Measurements from ENCODE around the gene BANF2. TPM values are rescaled to one million over a fixed set of nuclear protein-coding genes. Genes with fewer than 3 reads are reported as not detected.

Gene BANF2
- total and polyA plus RNA-seq, 2 of the 13 experiments (the other 11 are each of a cell fraction or from before 2014, with no cell fraction given): 0.35 TPM; not detected in 1

- TF ChIP-seq ZNF687 (CRISPR knock-in tag; IDR thresholded peaks at IDR 0.05): peak; percentile 80
- TF ChIP-seq TRAFD1 (CRISPR knock-in tag; IDR thresholded peaks at IDR 0.05; ENCODE audit: borderline replicate concordance): peak; percentile 49; the same call in 1 of the 2 replicates
- TF ChIP-seq STAT6 (CRISPR knock-in tag; IDR thresholded peaks at IDR 0.05; ENCODE audit: borderline replicate concordance): peak; percentile 97; the same call in 1 of the 2 replicates
- TF ChIP-seq KDM4B (CRISPR knock-in tag; IDR thresholded peaks at IDR 0.05): 0 out of 2 replicates have a peak, but pooled peaks have one; percentile 80
- peak in 1 of 2 experiments; percentile 78; a peak in 2 of 4 replicates for TF ChIP-seq REST (IDR thresholded peaks at IDR 0.05; ENCODE audit: borderline replicate concordance in 1 of 2, low read depth in 1 of 2, low read length in 2 of 2)
- TF ChIP-seq XBP1 (CRISPR knock-in tag; IDR thresholded peaks at IDR 0.05): no peak
- peak; percentile 98 for TF ChIP-seq BCL6 (CRISPR knock-in tag; IDR thresholded peaks at IDR 0.05)
- peak; percentile 37; the same call in 1 of the 2 replicates for TF ChIP-seq ARID2 (CRISPR knock-in tag; IDR thresholded peaks at IDR 0.05; ENCODE audit: borderline replicate concordance)
- no peak for TF ChIP-seq ZFP62 (CRISPR knock-in tag; IDR thresholded peaks at IDR 0.05)
- TF ChIP-seq SMYD3 (CRISPR knock-in tag; IDR thresholded peaks at IDR 0.05): peak; percentile 88; the same call in 1 of the 2 replicates
- peak; percentile 95 for TF ChIP-seq ZSCAN9 (CRISPR knock-in tag; IDR thresholded peaks at IDR 0.05; ENCODE audit: borderline replicate concordance)
- TF ChIP-seq PLSCR1 (CRISPR knock-in tag; IDR thresholded peaks at IDR 0.05; ENCODE audit: borderline replicate concordance): no peak
Measured at GRCh38 chr20:17684077-17684888, 15.5 kb upstream of the BANF2 start (continued).

All from HepG2 (cell line).